GM04503 (cell line): Measurements from ENCODE around the gene GBX2.
"Not testable (repeated sequence)": the region's sequence is repeated elsewhere in the genome, so short reads cannot be mapped to it uniquely, and the experiment has no call there.

Experiments
- DNase-seq: peaks from one replicate; pipeline ENCODE4 v3.0.0-alpha.2; 2012; ENCODE audit warnings: low read depth

GBX2 gene

DNA sequence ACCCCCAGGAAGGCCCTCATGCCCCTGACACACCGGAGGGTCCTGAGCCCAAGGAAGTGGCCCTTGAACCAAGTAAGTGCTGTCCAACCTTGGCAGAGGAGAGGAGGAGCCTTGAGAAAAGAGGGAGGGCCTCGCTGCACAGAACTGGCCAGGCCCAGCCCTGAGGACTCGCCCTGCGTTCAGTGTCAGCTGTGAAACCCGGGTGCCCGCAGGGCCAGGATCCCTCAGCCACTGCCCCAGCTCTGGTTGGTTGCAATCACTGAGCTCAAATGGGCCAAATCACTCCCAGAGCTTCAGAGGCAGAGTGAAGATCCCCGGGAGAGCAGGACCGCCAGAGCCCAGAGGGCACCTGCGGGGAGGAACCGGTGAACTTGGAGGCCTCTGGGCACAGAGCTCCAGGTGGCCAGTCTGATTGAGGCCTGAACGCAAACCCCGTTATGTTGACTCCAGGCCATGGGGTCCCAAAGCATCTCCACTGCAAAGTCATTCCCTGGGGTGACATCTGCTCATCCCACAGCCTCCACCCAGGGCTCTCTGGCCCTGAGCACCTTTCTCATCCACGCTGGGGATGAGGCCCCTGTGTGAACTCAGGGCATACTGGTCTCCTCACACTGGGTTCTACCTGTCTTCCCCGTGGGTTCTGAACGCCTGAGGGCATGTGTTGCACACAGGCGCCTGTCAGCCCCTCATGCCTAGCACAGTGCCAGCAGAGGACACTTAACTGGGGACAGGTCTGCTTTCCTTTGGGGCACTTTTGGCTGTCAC lies 11.9 kb downstream of the GBX2 start:
- no peak for DNase-seq

DNA sequence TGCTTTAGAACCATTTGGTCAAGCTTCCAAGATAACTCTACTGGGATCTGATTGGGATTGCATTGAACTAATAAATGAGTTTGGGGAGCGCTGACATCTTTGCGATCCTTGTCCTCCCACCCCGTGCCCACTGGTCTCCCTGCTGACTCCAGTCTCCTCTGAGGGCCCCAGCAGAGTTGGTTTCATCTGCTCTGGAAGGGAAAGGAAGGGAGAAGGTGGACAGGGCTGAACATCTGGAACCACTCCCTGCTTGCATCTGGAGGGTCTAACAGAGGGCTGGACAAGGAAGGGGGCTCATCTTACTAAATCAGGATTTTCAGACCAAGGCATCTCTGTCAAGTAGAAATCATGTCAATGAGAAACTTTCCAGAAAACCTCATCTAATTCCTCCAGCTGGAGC lies 12.8 kb downstream of the GBX2 start:
- no peak for DNase-seq

DNA sequence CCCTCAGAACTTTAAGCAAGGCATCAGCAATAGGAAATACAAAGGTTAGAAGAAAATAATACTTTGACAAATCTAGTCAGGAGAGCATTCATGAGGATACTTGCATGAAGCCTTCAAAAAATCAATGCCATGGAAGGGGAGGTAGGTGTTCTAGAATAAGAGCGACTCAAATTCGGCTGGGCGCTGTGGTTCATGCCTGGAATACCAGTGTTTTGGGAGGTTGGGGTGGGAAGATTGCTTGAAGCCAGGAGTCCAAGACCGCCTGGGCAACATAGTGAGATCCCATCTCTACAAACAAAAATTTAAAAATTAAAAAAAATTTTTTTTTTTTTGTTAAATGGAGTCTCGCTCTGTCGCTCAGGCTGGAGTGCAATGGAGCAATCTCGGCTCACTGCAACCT lies 21.8 kb downstream of the GBX2 start:
- DNase-seq: no peak

DNA sequence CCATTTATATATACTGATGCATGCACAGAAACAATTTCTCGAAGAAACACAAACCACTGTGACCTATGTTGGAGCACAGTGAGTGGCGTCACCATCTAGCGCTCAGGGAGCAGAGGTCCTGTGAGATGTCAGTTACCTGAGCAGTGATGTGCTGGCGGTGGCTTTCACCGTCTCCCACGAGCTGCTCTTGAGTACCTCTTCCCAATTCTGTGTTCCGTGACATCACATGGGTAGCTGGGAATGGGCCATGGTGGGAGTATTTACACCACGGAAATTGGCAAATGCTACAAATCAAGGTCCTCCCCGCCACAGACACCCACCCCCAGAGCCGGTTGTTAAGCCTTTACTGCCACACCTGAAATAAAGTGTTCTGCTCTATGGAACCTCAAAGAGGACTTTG lies 24.4 kb downstream of the GBX2 start:
- no peak for DNase-seq

DNA sequence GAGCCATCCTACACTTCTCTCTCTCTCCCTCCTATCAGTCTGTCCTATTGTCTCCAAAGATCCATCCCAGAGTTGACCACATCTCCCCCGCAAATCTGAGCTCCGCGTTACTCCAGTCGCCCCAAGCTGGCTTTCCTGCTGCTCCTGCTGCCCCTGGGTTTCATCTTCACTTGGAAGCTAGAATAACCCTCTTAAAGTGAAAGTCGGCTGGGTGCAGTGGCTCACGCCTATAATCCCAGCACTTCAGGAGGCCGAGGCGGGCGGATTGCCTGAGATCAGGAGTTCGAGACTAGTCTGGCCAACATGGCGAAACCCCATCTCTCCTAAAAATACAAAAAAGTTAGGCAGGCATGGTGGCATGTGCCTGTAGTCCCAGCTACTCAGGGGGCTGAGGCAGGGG lies 26.6 kb downstream of the GBX2 start:
- DNase-seq: not testable (repeated sequence)

DNA sequence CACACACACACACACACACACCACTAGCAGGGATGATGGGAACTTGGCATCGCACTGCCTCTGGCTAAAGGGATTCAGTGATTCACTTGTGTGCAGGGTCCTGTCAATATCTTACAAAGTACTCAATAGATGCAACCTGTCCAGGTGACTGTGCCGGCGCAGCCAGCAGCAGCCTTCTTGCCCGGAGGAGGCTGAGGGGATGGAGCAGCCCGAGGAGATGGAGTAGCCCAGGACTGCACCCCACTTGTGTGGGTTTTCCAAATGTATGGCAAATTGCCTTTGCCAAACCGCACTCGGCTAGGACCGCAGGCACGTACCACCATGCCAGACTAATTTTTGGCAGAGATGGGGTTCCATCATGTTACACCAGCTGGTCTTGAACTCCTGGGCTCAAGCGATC lies 31.1 kb downstream of the GBX2 start:
- no peak for DNase-seq

DNA sequence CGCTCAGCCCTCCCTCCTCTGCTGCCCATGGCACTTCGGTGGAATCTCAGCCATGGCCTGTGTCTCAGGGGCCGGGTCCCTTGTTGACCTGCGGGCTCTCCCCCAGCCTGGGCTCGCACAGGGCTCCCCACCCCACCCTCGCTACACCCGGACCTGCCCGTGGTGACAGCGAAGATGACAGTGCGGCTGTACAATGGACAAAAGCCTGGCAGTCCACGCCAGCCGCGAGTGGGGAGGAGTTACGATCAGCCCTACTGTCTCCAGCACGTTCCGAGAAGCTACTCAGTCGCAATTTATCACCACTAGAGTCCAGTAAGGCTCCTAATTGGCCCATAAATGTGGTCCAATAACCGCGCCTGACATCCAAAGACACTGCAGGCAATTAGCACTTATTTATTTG lies 31.6 kb downstream of the GBX2 start:
- no peak for DNase-seq

DNA sequence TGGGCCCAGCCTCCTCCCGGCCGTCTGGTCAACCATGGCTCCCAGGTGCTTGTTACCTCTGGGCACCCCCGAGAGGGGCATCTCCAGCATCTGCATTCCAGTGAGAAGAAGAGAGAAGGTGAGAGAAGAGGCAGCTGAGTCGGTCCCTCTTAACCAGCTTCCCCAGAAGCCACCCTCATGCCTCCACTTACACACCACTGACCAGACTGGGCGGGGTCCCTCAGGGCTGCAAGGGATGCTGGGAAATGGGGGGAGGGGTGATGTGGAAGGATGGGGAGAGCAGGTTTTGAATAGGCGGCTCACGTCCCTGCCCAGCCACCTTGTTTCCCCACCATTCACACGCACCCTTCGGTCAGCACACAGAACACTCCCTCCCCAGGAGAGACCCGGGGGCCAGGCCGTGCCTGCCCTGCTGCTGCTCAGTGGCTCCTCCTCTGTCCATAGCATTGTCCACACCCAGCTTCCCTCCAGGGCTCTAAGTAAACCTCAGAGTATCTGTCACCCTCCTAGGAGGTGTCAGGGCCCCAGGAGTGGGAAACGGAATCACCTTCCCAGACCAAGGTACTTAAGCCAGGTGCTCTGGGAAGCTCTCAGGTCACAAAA lies 34.7 kb downstream of the GBX2 start:
- DNase-seq: no peak

DNA sequence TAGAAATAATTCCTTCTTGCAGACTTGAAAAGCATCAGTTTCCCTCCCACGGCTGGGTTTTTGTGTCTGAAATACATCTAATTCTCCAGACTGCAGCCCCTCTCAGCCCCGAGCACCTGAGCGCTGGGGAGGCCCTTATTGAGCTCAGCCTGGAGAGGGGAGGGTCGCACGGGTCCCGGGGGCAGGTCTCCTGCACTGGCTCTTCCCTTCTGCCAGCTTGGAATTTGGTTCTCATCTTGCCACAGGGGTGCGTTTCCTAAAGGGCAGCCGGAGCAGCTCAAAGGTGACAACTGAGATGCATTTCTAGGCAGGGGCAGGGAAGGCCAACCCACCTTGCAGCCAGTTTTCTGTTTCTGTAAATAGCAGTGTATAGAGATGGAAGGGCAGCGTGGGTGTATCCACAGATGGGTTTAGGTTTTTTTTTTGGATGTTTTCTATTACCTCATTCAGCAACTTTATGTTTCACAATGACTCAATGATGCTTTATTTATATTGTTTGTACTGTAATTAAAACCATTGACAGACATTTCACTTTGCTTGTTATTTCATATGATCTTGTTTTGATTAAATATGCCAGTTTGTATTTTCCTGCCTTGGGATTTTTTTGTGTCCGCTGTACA lies 37.0 kb downstream of the GBX2 start:
- no peak for DNase-seq

DNA sequence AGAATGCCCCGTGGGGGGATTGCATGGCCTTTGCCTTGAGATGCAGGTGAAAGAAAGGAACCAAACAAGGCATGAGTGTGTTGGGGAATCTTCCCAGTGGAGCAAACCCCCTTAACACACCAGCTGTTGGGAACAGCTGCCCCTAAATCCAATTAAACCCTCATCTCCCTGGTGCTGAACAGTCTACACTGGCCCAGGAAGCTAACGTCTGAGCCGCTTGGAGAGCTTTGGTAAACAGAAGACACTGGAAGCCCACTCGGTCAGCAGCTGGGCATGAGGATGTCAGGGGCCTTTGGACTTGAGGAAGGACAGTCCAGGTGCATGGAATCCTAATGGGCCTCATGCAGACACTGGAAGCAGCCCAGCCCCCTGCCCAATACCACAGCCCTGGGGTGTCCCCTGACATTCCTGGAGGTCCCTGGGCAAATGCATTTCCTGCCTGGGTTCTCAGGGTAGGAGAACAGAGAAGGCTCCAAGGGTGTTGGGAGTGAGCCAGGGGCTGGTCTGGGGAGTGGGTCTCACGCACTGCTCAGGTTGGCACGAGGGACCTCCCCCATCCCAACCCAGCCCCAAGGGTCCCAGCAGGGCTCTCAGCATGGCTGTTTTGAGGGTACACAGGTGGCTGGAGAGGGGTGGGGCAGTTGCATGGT lies 37.7 kb downstream of the GBX2 start:
- no peak for DNase-seq

DNA sequence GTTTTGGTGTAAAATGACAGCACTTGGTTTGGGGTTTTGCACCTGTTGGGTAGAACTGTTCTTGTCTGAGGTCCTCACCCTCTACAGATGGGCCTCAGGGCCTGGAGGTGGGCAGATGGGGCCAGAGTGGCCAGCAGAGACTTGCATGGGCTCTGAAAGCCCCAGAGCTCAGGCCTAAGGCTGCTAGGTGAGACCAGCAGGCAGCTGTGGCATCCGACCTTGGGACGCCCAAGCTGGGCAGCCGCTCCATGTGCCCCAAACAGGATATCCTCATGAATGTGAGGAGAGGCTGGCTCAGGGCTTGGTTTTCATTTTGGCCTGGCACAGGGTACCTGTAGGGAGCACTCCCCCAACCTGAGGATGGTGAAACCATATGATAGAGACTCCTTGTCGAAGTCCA lies 38.3 kb downstream of the GBX2 start:
- DNase-seq: no peak

DNA sequence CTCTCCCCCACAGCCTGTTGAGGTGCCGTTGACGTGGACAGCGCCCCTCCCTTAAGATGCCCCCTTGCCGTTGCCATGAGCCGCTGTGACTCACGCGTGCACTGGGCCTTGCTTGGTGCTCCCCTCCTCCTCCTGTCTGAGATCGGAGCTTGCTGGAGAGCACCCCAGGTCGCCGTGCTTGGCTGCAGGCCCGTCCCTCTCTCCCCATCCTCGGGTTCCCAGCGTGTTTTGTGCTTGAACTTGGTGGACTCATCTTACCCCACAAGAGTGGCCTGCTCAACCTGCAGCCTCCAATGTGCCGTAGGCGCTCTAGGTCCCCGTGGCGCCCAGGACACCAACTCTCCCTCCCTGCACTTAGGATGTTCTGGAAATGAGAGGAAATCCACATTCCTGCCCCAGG lies 39.9 kb downstream of the GBX2 start:
- DNase-seq: no peak

DNA sequence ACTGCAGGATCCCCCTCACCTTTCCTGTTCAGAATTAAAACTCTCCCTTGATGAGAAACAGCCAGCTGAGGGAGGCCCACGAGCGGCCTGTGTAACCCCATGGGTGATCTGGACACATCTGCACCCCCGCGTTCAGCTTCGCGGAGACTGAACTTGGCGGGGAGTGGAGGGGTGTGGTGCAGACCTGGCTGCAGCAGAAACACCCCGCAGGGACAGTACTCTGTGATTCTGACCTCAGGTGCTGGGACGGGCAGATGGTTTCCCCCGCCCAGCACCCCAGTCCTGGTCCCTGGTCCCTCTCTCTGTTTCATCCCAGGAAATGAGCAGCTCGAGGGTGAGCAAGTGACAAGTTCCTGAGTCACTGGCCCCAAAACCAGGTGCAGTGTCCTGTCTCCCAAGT lies 41.2 kb downstream of the GBX2 start:
- no peak for DNase-seq

DNA sequence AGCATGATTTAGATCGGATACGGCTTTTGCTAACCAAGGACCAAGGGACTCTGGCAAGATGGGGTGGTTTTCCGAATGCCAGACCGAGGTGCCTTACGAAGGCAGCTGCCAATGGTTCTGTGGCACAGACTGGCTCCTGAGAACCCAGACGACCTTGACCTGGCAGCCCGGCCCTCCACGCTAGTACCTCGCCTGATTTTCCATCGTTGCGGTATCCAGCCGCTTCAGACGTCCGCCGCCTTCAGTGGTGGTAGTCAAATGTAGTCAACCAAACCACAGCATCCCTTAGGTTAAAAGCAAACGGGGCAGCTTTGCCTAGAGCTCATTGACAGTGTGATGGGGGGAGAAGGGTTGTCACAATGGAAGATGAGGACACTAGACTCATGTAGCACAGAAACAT lies 42.6 kb downstream of the GBX2 start:
- no peak for DNase-seq

DNA sequence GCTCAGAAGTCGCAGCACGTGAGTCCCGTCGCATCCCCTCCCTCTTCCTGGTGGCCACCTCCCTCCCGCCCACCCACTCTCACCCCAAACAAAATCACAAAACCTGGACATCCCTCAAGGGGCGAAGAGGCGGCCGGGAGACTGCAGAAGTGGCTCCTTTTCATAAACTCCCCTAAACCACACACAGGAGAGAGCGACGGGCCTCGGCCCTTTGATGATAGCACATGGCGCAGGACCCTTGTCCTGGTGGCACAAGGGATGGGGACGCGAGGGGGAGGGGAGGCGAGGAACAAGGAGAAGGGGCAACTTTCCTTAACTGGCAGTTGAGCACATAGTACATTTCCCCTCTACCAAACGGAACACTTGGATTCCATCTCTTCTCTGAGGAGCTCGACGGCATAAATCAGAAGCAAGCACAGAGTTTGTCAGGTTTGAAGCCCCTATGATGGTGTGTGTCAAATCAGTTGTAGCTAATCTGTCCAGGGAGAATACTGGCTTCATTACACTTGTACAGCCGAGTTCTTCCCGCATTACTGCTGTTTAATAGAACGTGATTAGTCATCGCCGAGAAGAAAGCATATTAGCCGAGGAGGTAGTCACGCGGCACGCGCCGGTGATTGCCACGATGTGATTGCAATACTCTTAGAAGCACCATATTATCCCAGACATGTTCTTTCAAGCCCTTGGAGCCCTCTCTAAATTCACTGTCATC lies 43.8 kb downstream of the GBX2 start:
- DNase-seq: no peak

DNA sequence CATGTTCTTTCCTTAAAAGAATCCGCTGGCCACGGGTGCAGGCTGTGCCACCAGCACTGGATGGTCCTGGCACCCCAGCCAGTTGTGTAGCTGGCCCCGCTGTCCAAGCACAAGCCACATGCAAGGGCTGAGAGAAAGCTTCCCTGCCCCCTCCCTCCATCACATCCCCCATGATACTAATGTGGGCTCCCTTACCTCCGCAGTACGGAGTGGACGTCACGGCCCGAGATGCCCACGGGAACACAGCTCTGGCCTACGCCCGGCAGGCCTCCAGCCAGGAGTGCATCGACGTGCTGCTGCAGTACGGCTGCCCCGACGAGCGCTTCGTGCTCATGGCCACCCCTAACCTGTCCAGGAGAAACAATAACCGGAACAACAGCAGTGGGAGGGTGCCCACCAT lies 44.5 kb downstream of the GBX2 start:
- DNase-seq: no peak

DNA sequence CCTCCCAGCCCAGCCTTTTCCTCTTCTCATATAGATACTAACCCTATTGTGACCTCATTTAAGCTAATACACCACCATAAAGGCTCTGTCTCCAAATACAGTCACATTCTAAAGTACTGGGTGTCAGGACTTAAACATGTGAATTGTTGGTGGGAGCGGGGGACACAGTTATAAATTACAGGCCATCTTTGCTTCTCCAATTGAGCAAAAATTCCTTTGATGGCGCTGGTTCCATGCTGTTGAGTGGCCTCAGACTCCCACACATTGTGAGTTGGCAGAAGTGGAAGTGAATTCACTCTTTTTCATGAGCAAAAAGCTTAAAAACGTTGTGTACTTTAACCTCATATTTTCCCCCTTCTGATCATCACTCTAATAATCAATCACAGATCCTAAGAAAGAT lies 46.0 kb downstream of the GBX2 start:
- DNase-seq: no peak

DNA sequence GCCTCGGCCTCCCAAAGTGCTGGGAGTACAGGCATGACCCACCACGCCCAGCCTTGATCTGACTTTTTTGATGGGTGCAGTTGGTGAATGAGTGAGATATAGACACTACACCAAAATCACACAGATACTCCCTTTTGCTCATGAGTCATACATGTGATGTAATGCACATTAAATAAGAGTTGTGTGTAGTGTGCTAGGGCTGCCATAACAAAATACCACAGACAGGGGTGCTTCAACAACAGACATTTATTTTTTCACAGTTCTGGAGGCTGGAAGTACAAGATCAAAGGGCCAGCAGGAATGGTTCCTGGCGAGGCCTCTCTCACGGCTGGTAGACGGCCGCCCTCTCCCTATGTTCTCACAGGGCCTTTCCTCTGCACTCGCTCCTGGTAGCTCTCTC lies 46.6 kb downstream of the GBX2 start:
- no peak for DNase-seq

DNA sequence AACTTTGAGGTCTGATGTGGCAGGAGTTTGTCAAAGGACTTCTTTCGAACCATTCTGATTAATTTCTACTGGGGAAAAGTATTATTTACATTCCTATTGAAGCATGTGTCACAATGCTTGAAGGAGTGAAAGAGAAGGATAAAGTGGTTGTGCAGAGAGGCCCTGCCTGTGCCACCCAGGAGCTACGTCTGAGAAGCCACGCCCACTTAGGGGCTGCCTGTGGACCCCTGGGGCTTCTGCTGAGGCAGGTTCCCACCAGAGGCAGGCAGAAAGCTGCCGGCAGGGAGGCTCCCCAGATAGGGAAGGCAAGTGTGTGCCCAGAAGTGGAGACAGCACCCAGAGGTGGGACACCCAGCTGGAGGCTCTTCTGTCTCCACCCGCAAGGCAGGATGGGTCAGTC lies 47.4 kb downstream of the GBX2 start:
- DNase-seq: no peak

DNA sequence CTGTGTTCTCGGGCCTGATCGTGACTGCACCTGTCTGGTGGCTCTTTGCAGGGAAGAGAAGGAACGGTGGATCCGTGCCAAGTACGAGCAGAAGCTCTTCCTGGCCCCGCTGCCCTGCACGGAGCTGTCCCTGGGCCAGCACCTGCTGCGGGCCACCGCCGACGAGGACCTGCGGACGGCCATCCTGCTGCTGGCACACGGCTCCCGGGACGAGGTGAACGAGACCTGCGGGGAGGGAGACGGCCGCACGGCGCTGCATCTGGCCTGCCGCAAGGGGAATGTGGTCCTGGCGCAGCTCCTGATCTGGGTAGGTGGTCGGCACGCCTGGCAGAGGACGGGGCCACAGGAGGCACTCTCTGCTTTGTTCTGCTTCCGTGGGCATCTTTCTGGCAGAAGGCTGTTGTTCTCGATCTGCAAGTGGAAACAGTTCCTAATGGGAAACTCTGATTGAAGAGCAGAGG lies 48.0 kb downstream of the GBX2 start:
- DNase-seq: no peak

DNA sequence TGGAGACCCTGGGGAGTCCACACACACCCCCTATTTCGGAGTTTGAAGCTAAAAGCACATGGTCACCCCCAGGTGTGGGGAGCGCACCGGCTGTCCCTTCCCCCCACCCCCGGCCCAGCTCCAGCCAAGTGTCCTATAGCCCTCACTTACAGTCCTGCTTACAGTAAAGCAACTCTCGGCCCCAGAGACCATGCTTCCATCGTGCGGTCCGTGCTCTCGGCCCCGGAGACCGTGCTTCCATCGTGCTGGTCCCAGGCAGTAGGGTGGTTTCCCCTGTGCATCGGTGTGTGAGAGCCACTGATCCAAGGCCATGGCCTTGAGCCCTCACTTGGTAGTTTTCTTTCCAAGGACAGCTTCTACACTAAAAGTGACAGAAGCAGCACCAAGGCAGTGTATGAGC lies 48.7 kb downstream of the GBX2 start:
- DNase-seq: no peak

DNA sequence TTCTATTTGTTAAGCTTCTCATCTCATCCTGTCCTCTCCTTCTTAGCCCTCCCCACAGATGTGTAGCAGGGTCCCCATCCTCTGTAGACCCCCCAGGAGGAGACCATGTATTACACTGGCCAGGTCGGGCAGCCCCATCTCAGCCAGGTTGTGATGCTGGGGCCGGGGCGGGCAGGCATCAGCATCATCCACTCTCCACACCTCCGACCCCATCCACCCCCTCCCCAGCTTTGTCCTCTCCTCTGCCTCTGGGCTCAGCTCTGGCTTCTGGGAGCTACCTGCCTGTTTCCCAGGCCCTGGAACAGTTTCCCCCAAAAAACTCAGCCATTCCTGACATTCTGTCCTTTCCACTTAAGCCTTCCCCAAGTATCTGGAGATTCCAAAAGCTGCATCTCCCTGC lies 49.2 kb downstream of the GBX2 start:
- DNase-seq: no peak
